ENCODE measurements around the gene RPS6KA3. TPM values are rescaled to one million over a fixed set of nuclear protein-coding genes. Genes with fewer than 3 reads are reported as not detected.

The RPS6KA3 gene
- total and polyA plus RNA-seq, 12 donors = 6.2 to 41.9 (median 34.3) TPM

DNA sequence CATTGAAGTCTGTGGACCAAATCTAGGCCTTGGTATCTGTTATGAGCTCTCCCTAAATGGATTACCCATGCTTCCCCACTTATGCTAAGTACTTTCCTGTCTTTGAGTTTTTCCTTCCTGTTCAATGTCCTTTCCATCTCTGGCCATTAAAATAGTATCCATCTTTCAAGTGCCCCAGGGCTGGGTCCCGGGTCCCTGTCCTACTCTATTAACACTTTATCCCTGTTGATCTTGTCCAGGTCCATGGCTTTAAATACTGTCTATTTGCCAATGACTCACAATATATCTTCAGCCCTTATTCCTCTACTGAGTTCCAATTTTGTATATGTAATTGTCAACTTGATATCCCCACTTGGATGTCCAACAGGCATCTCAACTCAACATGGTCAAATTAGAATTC lies 17.7 kb upstream of the RPS6KA3 start:
- no peak overlapping the region for H3K4me3 ChIP-seq
- TF ChIP-seq, protein P1, sequence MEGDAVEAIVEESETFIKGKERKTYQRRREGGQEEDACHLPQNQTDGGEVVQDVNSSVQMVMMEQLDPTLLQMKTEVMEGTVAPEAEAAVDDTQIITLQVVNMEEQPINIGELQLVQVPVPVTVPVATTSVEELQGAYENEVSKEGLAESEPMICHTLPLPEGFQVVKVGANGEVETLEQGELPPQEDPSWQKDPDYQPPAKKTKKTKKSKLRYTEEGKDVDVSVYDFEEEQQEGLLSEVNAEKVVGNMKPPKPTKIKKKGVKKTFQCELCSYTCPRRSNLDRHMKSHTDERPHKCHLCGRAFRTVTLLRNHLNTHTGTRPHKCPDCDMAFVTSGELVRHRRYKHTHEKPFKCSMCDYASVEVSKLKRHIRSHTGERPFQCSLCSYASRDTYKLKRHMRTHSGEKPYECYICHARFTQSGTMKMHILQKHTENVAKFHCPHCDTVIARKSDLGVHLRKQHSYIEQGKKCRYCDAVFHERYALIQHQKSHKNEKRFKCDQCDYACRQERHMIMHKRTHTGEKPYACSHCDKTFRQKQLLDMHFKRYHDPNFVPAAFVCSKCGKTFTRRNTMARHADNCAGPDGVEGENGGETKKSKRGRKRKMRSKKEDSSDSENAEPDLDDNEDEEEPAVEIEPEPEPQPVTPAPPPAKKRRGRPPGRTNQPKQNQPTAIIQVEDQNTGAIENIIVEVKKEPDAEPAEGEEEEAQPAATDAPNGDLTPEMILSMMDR (IDR thresholded peaks at IDR 0.05) = no peak
- TF ChIP-seq POLR2A (IDR thresholded peaks at IDR 0.05) = no peak
- no peaks in the 10 kb centered on the region for H3K36me3 ChIP-seq (replicated peaks in 1 of 2)
- H3K27me3 ChIP-seq = peaks cover 7% of the 10 kb centered on the region
- H3K9me3 ChIP-seq (replicated peaks in 1 of 3) = no peaks in the 10 kb centered on the region
- intact Hi-C loops (cut with DNase I) = no loop called here
- 54 to 76% (median 63%) methylated on average over 1 of the region's 1 CpG for WGBS, 4 donors
- H3K4me1 ChIP-seq (replicated peaks in 1 of 2) = no peaks in the 10 kb centered on the region
- no peak overlapping the region for H3K27ac ChIP-seq
- no peak for DNase-seq

DNA sequence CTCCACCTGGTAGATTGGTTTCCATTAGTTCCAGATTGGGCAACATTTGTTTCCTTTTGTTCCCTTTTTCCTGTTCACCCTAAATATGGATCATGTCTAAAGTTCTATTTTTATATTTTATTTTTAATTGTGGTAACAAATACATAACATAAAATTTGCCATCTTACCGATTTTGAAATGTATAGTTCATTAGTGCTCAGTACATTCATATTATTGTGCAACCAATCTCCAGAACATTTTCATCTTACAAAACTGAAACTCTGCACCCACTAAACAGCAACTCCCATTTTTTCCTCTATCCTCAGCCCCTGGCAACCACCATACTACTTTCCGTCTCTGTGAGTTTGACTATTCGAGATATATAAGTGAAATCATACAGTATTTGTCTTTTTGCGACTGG lies 14.2 kb upstream of the RPS6KA3 start:
- no peak for DNase-seq
- Histone ChIP-seq H3K27ac (no peak overlapping the region), H3K4me1 (replicated peaks in 1 of 2) (no peaks in the 10 kb centered on the region), H3K4me3 (no peak overlapping the region), H3K36me3 (replicated peaks in 1 of 2) (no peaks in the 10 kb centered on the region), H3K27me3 (peaks cover 3% of the 10 kb centered on the region), H3K9me3 (replicated peaks in 1 of 3) (no peaks in the 10 kb centered on the region)
- intact Hi-C loops (cut with DNase I) = no loop called here
- 77 to 79% (median 78%) methylated on average over 4 of the region's 4 CpGs for WGBS, 4 donors
- no peak for TF ChIP-seq POLR2A (IDR thresholded peaks at IDR 0.05)
- TF ChIP-seq, protein P1 (IDR thresholded peaks at IDR 0.05) = no peak

DNA sequence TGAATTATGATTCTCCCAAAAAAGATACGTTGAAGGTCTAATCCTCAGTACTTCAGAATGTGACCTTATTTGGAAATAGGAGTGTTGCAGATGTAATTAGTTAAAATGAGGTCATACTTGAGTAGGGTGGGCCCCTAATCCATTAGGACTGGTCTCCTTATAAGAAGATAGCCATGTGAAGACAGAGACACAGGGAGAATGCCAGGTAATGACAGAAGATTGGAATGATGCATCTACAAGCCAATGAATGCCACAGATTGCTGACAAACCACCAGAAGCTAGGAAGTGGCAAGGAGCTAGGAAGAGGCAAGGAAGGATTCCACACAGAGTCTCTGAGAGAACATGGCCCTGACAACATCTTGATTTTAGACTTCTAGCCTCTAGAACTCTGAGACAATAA lies 7.4 kb upstream of the RPS6KA3 start:
- Histone ChIP-seq H3K4me1 (replicated peaks in 1 of 2) (no peaks in the 10 kb centered on the region), H3K27ac (no peak overlapping the region), H3K4me3 (no peak overlapping the region), H3K27me3 (peaks cover 16% of the 10 kb centered on the region), H3K9me3 (replicated peaks in 1 of 3) (no peaks in the 10 kb centered on the region), H3K36me3 (replicated peaks in 1 of 2) (no peaks in the 10 kb centered on the region)
- intact Hi-C loops (cut with DNase I) = no loop called here
- 33 to 77% (median 51%) methylated on average over 1 of the region's 1 CpG for WGBS, 4 donors
- TF ChIP-seq, protein P1 (IDR thresholded peaks at IDR 0.05) = no peak
- no peak for TF ChIP-seq POLR2A (IDR thresholded peaks at IDR 0.05)
- DNase-seq = no peak

DNA sequence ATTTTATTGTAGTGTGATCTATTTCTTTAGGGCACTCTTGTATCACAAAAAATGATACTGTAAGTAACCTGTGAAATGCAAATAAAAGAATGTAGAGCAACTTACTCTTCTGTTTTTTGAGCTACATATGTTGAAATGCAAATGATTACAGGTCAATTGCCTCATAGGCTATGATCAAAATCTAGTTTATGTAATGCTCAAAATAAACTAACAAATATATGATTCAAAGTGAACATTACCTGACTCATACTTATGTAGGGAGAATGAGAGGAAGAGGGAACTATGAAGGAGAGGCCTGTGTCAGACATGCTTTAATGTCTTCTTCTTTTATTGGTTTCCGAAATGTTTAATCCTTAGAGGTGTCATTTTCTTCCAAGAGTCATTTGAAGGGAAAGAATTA lies 5.0 kb upstream of the RPS6KA3 start:
- 68 to 91% (median 82%) methylated on average over 1 of the region's 1 CpG for WGBS, 4 donors
- intact Hi-C loops (cut with DNase I) = no loop called here
- no peak for DNase-seq
- no peak for TF ChIP-seq POLR2A (IDR thresholded peaks at IDR 0.05)
- TF ChIP-seq, protein P1 (IDR thresholded peaks at IDR 0.05) = no peak
- Histone ChIP-seq H3K27me3 (peaks cover 16% of the 10 kb centered on the region), H3K4me1 (replicated peaks in 1 of 2) (no peaks in the 10 kb centered on the region), H3K36me3 (replicated peaks in 1 of 2) (no peaks in the 10 kb centered on the region), H3K27ac (no peak overlapping the region), H3K9me3 (replicated peaks in 1 of 3) (no peaks in the 10 kb centered on the region), H3K4me3 (no peak overlapping the region)
